K562 (cell line): Measurements from ENCODE around the gene PRKCB.

ENCODE experiments used
- CBFB ChIP-seq: sonication (generic); formaldehyde crosslinking; IDR thresholded peaks from 2 replicates; pipeline ENCODE4 v1.4.0; 2020; ENCODE audit warnings: mild to moderate bottlenecking, missing genetic modification reagents
- CHD1 ChIP-seq: fragments of 200-600 bp; sonication (generic); IDR thresholded peaks from one replicate; pipeline ENCODE4 v1.6.1; 2012; ENCODE audit warnings: mild to moderate bottlenecking, moderate library complexity, low read length, inconsistent platforms
- CXXC5 ChIP-seq: fragments of 250-450 bp; sonication (Bioruptor Pico); IDR thresholded peaks from 2 replicates; pipeline ENCODE4 v1.8.0; 2022; ENCODE audit warnings: inconsistent platforms, mild to moderate bottlenecking, moderate library complexity
- EP300 ChIP-seq: IDR thresholded peaks from 2 replicates; pipeline ENCODE4 v1.6.1; 2012; ENCODE audit warnings: low read length, improper control_type of control experiment
- GTF2E2 ChIP-seq: fragments of 200-800 bp; sonication (Bioruptor generic); IDR thresholded peaks from 2 replicates; pipeline ENCODE4 v1.6.1; 2016; ENCODE audit warnings: missing genetic modification characterization, missing compliant biosample characterization
- IRF2 ChIP-seq: sonication (generic); formaldehyde crosslinking; IDR thresholded peaks from 2 replicates; pipeline ENCODE4 v1.8.1; 2022; ENCODE audit warnings: mild to moderate bottlenecking, missing genetic modification reagents
- NFATC3 ChIP-seq: fragments of 450-650 bp; IDR thresholded peaks from 2 replicates; pipeline ENCODE4 v1.6.1; 2017; ENCODE audit warnings: mild to moderate bottlenecking
- POLR2AphosphoS5 ChIP-seq: IDR thresholded peaks from 2 replicates; pipeline ENCODE4 v1.6.1; 2011; ENCODE audit warnings: mild to moderate bottlenecking, low read depth, low read length, moderate library complexity; ENCODE audit not compliant: control insufficient read depth, insufficient read depth
- TBL1XR1 ChIP-seq, 2 experiments: IDR thresholded peaks; 2 replicates each; pipeline ENCODE4 v1.6.1; 2012; ENCODE audit warnings: improper control_type of control experiment in 2 of 2, low read length in 2 of 2, mild to moderate bottlenecking in 1 of 2
- ZBTB7A ChIP-seq: IDR thresholded peaks from 2 replicates; pipeline ENCODE4 v1.6.1; 2011; ENCODE audit warnings: low read depth, mild to moderate bottlenecking, low read length, moderate library complexity, borderline replicate concordance; ENCODE audit not compliant: control insufficient read depth
- TF ChIP-seq, protein P1 (sequence below), 3 experiments: IDR thresholded peaks in 2 of 3; conservative IDR thresholded peaks in 1 of 3; 2 replicates each; pipeline ENCODE4 v1.5.1; 2011 to 2012; ENCODE audit warnings: low read length in 3 of 3, mild to moderate bottlenecking in 3 of 3, control low read depth in 2 of 3, improper control_type of control experiment in 1 of 3, inconsistent platforms in 1 of 3, low read depth in 1 of 3, mixed read lengths in 1 of 3, moderate library complexity in 1 of 3; ENCODE audit not compliant: insufficient read depth in 2 of 3
- TF ChIP-seq, protein P2 (sequence below): conservative IDR thresholded peaks from 2 replicates; pipeline ENCODE4 v1.6.1; 2011; ENCODE audit warnings: low read depth, mild to moderate bottlenecking, low read length; ENCODE audit not compliant: control insufficient read depth

DNA sequence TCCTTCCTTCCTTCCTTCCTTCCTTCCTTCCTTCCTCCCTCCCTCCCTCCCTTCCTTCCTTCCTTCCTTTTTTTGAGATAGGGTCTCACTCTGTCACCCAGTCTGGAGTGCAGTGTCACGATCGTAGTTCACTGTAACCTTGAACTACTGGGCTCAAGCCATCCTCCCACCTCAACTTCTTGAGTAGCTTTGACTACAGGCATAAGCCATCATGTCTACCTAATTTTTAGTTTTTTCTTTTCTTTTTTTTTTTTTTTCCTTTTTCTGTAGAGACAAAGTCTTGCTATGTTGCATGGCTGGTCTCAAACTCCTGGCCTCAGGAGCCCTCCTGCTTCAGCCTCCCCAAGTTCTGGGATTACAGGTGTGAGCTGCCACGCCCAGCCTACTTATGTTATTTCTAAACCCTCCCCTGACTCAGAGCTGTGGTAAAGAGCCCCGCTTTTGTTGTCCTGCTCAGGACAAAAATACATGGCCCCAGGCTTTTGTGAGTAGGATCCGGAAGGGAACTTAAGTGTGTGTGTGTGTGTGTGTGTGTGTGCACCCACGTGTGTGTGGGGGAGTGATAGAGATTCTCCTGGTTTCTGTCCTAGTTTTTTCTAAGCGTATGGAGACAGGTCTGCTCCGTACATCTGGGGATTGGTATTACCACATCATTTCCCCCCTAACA is 67.1 kb downstream of the PRKCB start:
- TF ChIP-seq POLR2AphosphoS5, result no peak
- TF ChIP-seq, protein P1, sequence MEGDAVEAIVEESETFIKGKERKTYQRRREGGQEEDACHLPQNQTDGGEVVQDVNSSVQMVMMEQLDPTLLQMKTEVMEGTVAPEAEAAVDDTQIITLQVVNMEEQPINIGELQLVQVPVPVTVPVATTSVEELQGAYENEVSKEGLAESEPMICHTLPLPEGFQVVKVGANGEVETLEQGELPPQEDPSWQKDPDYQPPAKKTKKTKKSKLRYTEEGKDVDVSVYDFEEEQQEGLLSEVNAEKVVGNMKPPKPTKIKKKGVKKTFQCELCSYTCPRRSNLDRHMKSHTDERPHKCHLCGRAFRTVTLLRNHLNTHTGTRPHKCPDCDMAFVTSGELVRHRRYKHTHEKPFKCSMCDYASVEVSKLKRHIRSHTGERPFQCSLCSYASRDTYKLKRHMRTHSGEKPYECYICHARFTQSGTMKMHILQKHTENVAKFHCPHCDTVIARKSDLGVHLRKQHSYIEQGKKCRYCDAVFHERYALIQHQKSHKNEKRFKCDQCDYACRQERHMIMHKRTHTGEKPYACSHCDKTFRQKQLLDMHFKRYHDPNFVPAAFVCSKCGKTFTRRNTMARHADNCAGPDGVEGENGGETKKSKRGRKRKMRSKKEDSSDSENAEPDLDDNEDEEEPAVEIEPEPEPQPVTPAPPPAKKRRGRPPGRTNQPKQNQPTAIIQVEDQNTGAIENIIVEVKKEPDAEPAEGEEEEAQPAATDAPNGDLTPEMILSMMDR (IDR thresholded peaks at IDR 0.05 in 2 of 3, conservative IDR thresholded peaks at IDR 0.05 in 1 of 3; ENCODE audit: insufficient read depth in 2 of 3, low read depth in 1 of 3, low read length in 3 of 3), result no peak
- TF ChIP-seq ZBTB7A, result no peak
- no peak; the same call in 1 of the 2 replicates for TF ChIP-seq EP300
- 0 out of 2 replicates have a peak, but pooled peaks have one; percentile 71 for TF ChIP-seq NFATC3
- no peak for TF ChIP-seq CBFB (CRISPR knock-in tag)
- TF ChIP-seq, protein P2, sequence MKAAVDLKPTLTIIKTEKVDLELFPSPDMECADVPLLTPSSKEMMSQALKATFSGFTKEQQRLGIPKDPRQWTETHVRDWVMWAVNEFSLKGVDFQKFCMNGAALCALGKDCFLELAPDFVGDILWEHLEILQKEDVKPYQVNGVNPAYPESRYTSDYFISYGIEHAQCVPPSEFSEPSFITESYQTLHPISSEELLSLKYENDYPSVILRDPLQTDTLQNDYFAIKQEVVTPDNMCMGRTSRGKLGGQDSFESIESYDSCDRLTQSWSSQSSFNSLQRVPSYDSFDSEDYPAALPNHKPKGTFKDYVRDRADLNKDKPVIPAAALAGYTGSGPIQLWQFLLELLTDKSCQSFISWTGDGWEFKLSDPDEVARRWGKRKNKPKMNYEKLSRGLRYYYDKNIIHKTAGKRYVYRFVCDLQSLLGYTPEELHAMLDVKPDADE, result no peak
- no peak for TF ChIP-seq GTF2E2 (tag)
- TF ChIP-seq TBL1XR1 (IDR thresholded peaks at IDR 0.05; ENCODE audit: low read length in 2 of 2), result no peak; a peak in 1 of 4 replicates
- no peak for TF ChIP-seq IRF2 (CRISPR knock-in tag)
- TF ChIP-seq CHD1, result no peak
- TF ChIP-seq CXXC5 (CRISPR knock-in tag), result peak; percentile 57
